Activated CD4-positive, alpha-beta T cell treated with anti-CD3 and anti-CD28 coated beads, Interleukin-2, amount 50 U/mL, for 16 hours (primary cell): ENCODE results near the gene PTPRE.
A peak's percentile ranks its signal among the peaks of the same experiment; 100 is the strongest.

ENCODE experiments used
- DNase-seq: peaks from one replicate; pipeline ENCODE4 v3.0.0-alpha.2; 2020

The PTPRE gene

DNA sequence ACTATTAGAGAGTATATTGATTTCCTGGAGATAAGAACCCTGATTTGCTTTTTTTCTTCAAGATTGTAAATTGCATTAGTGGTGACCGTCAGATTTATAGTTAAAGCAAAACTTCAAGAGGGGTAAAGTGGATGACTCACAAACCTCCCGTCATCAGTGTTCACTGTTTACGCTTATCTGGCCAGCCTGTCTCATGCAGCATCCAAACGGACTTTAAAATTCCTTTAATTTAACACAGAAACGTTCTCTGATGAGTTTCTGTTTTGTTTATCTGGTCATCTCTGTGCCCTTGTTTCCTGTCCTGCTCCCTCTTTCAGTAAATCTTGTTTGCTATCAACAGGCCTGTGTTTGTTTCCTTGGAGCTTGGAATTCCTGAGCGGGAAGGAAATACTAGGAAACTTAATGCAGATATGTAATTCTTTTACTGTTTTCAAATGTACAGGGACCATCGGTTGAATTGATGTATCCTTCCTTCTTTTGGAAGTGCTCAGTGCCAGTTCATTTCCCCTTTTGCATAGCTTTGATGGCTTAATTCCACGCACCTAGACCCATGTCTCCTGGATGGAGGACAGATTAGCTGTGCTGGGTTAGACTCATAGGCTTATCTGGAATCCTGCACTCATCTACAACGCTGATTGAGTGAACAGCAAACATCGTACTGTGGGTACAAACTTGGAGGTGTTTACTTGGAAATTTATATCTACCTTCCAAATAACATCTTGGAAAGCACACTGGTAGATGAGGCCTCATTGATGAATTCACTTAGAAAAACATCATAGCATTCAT is 21.3 kb downstream of the PTPRE start:
- DNase-seq, result no peak

DNA sequence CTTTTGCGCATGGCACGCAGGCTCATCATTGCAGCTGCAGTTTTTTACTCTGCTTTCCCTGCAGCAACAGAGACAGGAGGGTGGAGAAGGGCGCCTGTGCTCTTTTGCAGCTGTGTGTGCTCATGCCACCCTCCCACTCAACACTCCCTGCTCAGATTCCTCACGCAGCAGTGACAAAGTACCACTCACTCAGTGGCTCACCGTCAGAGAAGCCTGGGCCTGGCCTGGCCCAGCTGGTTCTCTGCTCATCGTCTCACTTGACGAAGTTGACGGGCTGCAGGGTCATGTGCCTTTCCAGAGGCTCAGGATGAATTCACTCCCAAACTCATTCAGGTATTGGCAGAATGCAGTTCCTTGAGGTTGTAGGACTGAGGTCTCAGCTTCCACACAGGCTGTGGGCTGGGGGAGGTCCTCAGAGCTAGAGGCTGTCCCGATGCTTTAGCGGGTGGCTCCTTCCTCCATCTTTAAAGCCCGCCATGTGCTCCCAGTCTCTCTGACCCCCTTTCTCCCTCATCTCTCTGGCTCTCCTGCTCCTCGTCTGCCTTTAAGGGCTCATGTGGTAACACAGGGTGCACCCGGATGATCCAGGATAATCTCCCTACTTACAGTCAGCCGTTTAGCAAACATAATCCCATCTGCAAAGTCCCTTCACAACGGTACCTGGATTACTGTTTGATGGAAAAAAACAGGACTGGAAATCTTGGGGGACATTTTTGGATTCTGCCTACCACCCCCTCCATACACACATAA is 25.8 kb downstream of the PTPRE start:
- DNase-seq, result no peak

DNA sequence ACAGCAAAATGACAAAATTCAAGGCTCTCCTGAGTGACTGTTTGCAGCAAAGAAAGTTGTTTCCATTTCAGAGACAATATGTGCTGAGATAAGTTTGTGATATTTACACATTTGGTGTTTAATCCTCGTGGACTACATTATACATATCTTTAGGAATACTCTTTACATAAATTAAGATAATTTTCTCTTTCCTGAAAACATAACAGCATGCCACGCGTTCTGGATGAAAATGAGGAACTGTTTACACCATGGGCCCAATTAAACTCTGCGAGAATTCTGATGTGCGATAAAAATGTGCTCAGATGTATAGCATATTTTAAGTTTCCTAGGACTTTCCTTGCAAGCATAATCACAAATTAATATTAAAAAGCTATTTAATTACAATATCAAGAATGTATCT is 26.4 kb downstream of the PTPRE start:
- no peak for DNase-seq

DNA sequence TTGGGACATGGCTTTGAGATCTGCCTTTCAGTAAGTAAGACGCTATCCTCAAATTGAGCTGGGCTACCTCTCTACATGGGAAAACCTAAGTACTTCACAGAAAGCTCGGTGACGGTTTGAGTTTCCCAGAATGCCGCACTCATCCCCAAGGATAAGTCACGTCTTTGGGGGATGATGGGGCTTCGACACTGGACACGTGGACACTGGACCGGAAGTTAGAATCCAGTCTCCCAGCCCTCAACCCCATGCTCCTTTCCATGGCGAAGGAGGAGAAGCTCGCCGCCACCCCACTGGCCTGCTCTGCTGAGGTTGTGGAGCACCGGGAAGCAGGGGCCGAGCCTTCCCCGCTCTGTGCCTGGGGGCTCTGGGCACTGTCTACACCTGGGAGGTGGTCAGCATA is 27.5 kb downstream of the PTPRE start:
- no peak for DNase-seq

DNA sequence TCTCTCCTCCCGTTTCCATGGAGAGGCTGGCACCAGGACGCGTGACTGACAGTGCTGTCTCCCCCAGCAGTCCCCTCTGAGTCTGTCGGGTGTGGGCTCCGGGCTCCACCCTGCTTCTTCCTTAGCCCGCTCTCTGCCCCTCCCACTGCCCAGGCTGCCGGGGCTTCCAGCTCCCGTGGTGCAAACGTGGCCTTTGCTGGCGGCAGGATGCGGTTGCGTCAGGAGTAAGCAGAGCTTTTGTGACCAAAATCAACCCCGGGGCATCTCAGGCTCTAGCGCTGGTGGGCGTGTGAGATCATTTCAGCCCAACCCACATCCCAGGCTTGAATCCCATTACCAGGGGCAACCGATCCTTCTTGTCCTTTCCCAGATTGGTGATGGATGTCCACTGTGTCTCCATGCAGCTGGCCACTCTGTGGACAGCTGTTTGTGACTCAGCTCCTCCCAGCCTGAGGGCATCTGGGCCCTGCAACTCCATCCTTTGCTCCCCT is 28.2 kb downstream of the PTPRE start:
- DNase-seq, result no peak

DNA sequence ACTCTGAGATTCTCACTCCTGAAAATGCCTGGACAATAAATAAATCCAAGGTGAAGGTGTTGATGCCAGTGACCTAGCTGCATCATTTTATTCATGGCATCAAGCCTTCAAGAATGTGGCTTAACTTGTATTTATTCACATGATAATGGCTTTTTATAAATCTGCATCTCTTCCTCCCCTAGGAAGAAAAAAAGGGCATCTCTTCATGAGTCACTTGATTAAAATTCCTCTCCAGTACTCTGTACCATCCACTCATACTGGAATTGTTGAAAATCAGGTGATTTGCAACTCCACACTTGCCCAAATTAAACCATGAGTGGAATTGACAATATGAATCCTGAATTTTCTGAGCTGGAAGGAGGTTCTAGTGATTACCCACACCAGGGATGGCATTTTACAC is 30.2 kb downstream of the PTPRE start:
- DNase-seq, result no peak

DNA sequence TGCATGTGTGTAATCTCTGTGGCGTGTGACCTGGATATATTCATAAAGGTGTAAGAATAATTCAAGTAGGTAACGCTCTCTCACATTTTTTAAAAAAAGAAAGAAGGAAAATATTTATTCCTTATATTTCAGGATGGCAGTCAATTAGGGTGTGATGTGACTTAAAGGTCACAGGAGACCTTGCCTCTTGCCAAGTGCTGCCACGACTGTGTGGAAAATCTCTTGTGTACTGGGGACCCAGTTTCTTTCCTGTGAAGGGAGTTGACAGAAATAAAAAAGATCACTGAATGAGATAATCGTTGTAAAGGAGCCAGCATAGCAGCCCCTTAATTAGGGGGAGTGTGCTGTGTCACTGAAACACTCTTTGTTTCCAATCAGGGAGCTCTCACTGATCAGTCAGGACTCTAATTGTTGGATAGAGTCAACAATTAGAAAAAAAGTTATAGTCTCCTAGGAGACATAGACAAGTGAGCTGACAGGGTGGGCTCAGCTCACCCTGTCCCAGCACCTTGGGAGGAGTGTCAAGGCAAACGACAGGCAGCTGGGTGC is 31.1 kb downstream of the PTPRE start:
- no peak for DNase-seq

DNA sequence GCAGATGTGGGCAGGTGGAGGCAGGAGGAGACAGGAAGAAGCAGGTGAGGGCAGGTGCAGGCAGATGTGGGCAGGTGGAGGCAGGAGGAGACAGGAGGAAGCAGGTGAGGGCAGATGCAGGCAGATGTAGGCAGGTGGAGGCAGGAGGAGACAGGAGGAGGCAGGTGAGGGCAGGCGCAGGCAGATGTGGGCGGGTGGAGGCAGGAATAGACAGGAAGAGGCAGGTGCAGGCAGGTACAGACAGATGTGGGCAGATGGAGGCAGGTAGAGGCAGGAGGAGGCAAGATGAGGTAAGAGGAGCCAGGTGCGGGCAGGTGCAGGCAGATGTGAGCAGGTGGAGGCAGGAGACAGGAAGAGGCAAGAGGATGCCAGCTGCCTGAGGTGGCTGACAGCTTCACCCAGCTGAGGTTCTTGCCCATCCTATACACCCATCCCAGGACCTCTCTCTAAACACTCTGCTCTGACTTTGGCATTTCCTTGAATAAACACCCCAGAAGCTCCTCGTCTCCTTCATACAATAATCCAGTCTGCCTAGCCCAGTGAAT is 33.0 kb downstream of the PTPRE start:
- DNase-seq, result no peak

DNA sequence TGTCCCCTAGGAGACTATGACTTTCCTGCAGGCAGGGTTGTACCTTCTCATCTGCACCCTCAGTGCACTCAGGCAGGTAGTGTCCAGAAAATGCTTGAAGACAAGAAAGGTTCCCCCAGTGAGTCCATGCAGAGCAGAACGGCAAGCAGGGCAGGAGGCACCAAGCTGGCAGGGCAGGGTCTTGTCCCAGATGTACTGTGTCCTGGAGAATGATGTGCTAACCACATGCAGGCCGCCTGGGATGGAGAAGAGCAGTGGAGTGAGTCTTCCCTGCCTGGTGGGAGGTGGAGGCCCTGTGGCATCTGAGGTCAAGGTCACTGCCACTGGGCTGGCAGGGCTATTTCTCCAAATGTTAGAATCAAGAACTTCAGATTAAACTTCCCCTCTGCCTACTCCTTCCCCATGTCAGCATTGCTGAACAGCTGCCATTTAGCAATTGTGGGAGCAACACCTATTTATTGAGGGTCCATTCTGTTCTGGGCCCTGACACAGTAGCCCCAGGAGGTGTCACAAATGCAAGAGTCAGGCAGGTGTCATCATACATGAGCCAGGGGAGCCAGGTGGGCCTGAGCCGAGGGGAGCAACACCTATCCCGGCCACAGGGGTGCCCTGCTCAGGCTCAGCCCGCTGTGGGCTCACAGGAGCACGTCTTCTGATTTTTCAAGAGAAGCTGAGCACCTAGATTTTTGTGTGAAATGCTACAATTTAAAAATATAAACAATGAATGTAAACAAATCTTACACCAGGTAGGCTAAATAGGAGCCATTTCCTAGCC is 34.1 kb downstream of the PTPRE start:
- DNase-seq, result no peak

DNA sequence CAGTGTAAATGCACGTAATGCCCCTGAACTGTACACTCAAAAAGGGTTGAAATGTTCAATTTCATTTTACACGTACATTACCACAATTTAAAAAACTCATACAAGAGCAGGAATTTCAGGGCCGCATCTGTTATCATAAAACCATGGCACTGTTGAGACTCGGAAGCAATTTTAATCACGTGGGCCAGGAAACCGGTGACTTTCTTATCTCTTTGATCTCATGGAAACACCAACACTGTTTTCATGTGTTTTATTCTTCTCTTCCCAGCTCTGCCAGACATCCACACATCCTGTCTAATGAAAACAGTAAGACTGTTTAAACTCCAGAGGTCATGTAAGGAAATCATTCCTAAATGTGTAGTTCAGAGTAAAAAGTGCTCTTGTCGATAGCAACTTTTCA is 35.9 kb downstream of the PTPRE start:
- no peak for DNase-seq

DNA sequence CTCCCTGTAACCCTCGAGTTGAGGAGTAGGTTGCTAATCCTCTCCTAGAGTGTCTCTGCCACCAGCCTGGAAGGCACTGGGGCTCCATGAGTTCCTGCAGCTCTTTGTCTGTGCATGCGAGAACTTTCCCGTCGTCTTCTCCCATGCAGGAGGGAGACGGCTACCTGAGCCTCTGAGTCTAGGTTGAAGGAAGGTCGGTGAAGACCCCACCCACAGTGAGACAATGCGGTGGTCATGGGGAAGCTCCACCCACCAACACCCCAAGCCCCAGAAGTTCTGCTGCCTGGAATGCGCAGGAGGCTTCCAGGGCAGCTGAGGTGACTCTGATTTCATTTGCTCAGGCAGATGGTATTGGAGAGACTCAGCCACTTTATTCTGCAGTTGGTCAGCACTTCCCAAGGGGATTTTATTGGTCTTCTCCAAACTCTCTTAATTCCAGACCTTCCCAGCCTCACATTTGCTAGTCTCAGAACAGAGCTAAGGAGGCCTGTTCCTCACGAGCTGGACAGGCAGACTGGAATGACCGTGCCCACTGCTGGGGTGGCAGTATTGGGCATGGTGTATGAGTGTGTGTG is 36.5 kb downstream of the PTPRE start:
- DNase-seq, result no peak

DNA sequence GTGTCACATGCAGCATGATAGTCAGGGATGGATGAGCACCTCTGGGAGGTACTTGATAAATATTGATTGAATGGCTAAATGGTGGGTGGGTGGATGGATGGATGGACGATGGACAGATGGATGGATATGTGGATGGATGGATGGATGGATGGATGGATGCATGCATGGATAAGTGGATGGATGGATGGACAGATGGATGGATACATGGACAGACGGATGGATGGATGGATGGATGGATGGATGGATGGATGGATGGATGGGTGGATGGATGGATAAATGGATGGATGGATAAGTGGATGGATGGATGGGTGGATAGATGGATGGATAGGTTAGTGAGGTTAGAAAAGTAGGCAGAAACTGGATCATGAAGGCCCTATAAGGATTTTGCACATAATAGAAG is 37.4 kb downstream of the PTPRE start:
- no peak for DNase-seq

DNA sequence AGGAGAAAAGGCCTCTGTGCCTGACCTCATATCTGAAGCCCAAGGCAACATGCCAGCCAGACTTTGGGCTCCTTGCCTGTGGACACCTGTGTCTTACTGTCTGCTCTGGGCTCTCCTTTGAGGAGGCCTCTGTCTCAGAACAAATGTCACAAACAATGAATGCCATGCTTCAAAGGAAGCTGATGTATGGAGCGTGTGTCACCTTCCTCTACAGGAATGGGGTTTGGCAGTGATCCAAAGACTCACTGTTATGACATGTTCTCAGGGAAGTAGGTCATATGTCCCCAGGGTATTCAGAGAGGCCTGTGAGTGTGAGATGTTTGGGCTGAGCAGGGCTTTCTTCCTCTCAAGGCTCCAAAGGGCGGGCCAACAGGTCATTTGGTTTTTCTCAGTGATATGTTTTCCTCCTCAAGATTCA is 38.4 kb downstream of the PTPRE start:
- DNase-seq, result no peak

DNA sequence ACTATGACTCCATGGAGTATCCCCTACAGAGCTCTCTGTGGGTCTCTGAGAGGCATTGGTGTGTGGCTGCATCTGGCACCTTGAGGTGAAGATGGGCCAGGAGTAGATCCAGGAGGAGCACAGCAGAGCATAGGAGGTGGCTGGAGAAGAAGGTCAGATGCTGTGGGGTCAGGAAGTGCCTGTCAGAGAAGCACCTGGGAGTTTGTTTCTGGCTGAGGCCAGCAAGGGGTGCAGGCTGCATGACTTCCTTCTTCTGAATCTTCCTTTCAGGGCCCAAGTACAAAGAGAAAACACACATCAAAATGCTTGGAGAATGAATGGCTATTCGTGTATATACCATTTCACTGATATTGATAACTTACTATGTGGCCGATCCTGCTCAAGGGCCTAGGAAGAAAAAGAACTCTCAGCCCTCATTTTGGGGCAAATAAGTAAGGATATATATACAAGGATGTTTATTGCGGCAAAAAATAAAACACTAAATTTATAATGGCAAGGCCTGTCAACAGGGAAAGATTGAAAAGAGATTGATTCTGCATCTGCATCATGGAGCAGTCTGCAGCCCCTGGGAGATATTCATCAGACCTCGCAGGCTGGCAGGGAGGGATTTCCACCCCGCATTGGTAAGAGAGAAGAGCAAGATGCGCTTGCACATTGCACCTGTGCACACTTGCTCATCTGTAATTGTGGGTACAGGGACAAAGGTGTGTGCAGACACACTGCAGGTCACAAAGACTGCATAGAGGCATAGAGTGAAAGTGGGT is 39.2 kb downstream of the PTPRE start:
- no peak for DNase-seq

DNA sequence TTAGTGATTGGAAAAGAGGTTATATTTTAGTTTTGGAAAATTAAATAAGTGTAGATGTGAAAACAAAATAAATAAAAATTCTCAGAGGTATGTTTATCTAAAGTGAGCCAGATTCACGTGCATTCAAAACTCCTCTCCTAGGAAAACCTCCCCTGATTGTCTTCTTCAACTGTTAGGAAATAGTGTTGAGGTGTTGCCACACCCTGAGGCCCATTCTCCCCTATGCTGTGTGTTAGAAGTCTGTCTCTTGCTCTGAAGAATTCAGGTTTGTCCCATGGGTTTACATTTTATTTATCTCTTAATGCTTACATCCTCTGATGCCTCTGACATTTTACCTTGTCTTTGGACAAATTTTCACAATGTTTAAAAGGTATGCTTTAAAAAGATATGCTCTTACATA is 40.3 kb downstream of the PTPRE start:
- DNase-seq, result no peak

DNA sequence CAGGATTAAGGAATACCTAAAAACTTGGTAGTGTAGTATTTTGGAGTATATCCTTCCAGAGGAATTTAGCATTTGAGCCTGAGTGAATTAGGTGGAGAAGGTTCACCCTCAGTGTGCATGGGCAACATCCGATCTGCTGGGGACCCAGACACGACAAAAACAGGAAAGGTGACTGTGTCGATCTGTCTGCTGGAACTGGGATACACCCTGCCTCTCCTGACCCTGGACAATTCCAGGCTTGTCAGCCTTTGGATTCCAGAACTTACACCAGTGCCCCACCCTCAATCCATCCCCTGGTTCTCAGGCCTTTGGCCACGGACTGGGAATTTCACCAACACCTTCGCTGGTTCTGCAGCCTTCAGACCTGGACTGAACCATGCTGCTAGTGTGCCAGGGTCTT is 41.9 kb downstream of the PTPRE start:
- no peak for DNase-seq

DNA sequence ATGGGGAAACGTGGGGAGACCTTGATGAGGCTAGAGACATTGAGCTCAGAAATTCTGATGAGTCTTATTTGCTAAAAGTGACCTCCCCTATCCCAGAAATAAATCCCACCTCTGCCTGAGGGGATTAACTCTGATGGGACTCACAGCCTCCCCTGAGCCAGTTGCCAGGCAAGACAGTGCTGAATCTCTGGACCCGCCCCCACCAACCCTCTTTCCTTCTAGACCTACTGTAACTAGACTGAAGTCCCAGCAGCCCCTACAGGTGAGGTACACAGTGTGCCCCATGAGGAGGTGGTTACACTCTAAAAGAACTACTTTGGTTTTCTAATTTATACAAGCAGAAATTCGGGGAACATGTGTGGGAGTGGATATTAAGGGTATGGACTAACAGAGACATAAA is 42.9 kb downstream of the PTPRE start:
- no peak for DNase-seq

DNA sequence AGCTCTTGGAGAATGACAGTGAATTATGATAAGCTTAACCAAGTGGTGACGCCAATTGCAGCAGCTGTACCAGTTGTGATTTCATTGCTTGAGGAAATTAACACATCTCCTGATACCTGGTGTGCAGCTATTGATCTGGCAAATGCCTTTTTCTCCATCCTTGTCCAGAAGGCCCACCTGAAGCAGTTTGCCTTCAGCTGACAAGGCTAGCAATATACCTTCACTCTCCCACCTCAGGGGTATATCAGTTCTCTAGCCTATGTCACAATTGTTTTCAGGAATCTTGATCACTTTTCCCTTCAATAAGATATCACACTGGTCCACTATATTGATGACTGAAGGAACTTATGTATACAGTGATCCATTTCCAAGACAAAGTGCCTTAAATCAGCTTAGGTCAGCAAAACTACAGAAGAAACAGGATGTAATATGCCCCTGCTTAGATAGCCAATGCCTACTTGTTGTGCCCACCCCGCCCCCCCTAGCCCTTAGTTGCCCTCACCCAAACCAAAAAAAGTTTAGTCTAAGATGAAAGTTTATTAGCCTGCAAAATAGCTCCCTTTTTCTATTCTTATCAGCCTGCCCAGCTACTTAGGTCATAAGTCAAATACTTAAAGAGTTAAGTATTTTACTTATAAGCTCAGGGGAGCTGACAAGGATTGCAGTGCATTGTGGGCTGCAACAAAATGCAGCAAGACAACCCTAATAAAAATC is 45.1 kb downstream of the PTPRE start:
- DNase-seq, result no peak

DNA sequence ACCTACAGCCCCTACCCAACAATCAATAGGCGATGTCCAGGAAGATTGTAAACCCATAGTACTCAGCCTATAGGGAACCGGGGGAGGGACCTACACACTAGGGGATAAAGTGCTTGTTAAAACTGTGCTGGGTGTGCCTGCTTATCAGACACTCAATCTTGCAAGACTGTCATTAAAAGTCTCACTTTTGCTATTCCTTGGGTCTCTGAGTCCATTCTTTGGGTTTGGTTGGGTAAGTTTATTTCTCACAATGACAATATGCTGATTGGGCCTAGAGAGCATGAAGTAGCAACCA is 45.6 kb downstream of the PTPRE start:
- DNase-seq, result peak; percentile 27

DNA sequence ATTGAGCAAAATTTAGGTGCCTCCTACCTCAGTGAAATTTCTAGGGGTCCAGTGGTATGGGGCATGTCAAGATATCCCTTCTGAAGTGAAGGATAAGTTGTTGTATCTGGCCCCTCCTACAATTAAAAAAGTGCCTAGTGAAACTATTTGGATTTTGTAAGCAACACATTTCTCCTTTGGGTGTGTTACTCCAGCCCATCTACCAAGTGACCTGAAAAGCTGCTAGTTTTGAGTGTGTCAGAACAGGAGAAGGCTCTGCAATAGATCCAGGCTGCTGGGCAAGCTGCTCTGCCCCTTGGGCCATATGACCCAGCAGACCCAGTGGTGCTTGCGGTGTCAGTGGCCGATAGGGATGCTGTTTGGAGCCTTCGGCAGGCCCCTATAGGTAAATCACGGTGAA is 46.0 kb downstream of the PTPRE start:
- DNase-seq, result no peak

DNA sequence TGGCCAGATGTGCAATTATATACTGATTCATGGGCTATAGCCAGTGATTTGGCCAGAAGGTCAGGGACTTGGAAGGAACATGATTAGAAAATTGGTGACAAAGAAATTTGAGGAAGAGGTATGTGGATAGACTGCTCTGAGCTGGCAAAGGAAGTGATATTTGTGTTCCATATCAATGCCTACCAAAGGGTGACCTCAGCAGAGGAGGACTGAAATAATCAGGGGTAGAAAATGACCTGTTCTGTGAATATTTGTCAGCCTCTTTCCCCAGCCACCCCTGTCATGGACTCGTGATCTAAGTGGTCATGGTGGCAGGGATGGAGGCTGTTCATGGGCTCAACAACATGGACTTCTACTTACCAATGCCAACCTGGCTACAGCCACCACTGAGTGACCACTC is 47.0 kb downstream of the PTPRE start:
- DNase-seq, result no peak
